ENCODE results near the gene CD44.

DNA sequence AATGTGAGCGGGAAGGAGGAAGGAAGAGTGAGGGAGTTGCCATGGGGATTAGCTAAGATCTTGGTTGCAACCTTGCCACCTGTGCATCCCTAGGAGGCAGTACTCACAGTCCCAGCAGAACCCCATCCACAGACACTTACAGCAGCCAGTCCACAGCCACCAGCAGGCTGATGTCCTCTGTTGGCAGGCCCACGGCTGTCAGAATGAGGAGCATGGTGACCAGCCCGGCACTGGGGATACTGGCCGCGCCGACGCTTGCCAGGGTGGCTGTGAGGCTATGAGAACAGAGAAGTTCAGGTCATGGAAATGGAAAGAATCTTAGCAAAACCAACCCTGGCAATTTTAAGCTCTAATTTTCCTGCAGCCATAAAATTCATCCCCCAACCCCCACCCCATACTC lies 141.8 kb downstream of the CD44 start:
- TF ChIP-seq, protein P1, sequence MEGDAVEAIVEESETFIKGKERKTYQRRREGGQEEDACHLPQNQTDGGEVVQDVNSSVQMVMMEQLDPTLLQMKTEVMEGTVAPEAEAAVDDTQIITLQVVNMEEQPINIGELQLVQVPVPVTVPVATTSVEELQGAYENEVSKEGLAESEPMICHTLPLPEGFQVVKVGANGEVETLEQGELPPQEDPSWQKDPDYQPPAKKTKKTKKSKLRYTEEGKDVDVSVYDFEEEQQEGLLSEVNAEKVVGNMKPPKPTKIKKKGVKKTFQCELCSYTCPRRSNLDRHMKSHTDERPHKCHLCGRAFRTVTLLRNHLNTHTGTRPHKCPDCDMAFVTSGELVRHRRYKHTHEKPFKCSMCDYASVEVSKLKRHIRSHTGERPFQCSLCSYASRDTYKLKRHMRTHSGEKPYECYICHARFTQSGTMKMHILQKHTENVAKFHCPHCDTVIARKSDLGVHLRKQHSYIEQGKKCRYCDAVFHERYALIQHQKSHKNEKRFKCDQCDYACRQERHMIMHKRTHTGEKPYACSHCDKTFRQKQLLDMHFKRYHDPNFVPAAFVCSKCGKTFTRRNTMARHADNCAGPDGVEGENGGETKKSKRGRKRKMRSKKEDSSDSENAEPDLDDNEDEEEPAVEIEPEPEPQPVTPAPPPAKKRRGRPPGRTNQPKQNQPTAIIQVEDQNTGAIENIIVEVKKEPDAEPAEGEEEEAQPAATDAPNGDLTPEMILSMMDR (IDR thresholded peaks at IDR 0.05 in 2 of 3, conservative IDR thresholded peaks at IDR 0.05 in 1 of 3; ENCODE audit: control insufficient read depth in 2 of 3, extremely low read depth in 1 of 3, insufficient read depth in 1 of 3, low read depth in 3 of 3, low read length in 3 of 3): no peak
- no peak for TF ChIP-seq CEBPB (IDR thresholded peaks at IDR 0.05; ENCODE audit: borderline replicate concordance in 1 of 2, low read depth in 2 of 2, low read length in 2 of 2)
- TF ChIP-seq, protein P2, sequence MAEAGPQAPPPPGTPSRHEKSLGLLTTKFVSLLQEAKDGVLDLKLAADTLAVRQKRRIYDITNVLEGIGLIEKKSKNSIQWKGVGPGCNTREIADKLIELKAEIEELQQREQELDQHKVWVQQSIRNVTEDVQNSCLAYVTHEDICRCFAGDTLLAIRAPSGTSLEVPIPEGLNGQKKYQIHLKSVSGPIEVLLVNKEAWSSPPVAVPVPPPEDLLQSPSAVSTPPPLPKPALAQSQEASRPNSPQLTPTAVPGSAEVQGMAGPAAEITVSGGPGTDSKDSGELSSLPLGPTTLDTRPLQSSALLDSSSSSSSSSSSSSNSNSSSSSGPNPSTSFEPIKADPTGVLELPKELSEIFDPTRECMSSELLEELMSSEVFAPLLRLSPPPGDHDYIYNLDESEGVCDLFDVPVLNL (IDR thresholded peaks at IDR 0.05; ENCODE audit: low read depth, low read length): no peak
- TF ChIP-seq, protein P3, sequence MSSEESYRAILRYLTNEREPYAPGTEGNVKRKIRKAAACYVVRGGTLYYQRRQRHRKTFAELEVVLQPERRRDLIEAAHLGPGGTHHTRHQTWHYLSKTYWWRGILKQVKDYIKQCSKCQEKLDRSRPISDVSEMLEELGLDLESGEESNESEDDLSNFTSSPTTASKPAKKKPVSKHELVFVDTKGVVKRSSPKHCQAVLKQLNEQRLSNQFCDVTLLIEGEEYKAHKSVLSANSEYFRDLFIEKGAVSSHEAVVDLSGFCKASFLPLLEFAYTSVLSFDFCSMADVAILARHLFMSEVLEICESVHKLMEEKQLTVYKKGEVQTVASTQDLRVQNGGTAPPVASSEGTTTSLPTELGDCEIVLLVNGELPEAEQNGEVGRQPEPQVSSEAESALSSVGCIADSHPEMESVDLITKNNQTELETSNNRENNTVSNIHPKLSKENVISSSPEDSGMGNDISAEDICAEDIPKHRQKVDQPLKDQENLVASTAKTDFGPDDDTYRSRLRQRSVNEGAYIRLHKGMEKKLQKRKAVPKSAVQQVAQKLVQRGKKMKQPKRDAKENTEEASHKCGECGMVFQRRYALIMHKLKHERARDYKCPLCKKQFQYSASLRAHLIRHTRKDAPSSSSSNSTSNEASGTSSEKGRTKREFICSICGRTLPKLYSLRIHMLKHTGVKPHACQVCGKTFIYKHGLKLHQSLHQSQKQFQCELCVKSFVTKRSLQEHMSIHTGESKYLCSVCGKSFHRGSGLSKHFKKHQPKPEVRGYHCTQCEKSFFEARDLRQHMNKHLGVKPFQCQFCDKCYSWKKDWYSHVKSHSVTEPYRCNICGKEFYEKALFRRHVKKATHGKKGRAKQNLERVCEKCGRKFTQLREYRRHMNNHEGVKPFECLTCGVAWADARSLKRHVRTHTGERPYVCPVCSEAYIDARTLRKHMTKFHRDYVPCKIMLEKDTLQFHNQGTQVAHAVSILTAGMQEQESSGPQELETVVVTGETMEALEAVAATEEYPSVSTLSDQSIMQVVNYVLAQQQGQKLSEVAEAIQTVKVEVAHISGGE (CRISPR knock-in tag; IDR thresholded peaks at IDR 0.05): no peak
- TF ChIP-seq EP300 (IDR thresholded peaks at IDR 0.05; ENCODE audit: borderline replicate concordance in 1 of 2, control insufficient read depth in 1 of 2, low read depth in 2 of 2, low read length in 2 of 2): no peak
- TF ChIP-seq POLR2A (IDR thresholded peaks at IDR 0.05; ENCODE audit: low read depth, low read length): no peak
- no peak for TF ChIP-seq YY1 (IDR thresholded peaks at IDR 0.05; ENCODE audit: low read depth, low read length)
- TF ChIP-seq JUNB (IDR thresholded peaks at IDR 0.05): no peak
- TF ChIP-seq, protein P4, sequence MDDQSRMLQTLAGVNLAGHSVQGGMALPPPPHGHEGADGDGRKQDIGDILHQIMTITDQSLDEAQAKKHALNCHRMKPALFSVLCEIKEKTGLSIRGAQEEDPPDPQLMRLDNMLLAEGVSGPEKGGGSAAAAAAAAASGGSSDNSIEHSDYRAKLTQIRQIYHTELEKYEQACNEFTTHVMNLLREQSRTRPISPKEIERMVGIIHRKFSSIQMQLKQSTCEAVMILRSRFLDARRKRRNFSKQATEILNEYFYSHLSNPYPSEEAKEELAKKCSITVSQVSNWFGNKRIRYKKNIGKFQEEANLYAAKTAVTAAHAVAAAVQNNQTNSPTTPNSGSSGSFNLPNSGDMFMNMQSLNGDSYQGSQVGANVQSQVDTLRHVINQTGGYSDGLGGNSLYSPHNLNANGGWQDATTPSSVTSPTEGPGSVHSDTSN (IDR thresholded peaks at IDR 0.05; ENCODE audit: insufficient replicate concordance, low read depth, low read length): no peak
- TF ChIP-seq SP1 (IDR thresholded peaks at IDR 0.05; ENCODE audit: low read depth, low read length): no peak
- no peak for TF ChIP-seq BCL11A (IDR thresholded peaks at IDR 0.05; ENCODE audit: low read depth, low read length)

Data from GM12878 (cell line).